ENCODE measurements around the gene MEA1. TPM values are rescaled to one million over a fixed set of nuclear protein-coding genes. Genes with fewer than 3 reads are reported as not detected.
A peak's percentile ranks its signal among the peaks of the same experiment; 100 is the strongest.

The MEA1 gene
- polyA plus RNA-seq, 1 donor, result 73.8 TPM

DNA sequence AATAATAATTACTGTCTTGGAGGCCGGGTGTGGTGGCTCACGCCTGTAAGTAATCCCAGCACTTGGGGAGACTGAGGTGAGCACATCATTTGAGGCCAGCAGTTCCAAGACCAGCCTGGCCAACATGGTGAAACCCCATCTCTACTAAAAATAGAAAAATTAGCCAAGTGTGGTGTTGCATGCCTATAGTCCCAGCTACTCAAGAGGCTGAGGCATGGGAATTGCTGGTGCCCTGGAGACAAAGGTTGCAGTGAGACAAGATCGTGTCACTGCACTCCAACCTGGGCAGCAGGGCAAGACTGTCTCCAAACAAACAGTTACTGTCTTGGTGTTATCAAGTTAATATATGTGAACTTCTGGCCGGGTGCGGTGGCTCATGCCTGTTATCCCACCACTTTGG, 12.6 kb upstream of the MEA1 start:
- Histone ChIP-seq H3K4me1 (ENCODE audit: control insufficient read depth, insufficient read depth, low read length) (peaks cover 3% of the 10 kb centered on the region), H3K9me3 (ENCODE audit: control insufficient read depth, low read depth, low read length) (no peaks in the 10 kb centered on the region), H3K27ac (ENCODE audit: low read length) (no peak overlapping the region), H3K27me3 (ENCODE audit: control insufficient read depth, insufficient read depth, low read length) (no peaks in the 10 kb centered on the region), H3K4me3 (ENCODE audit: low read length) (no peak overlapping the region), H3K36me3 (ENCODE audit: control insufficient read depth, insufficient read depth, low read length) (peaks cover 56% of the 10 kb centered on the region)
- DNase-seq, result no peak
- whole genome bisulfite sequencing (ENCODE audit: insufficient coverage, low lambda C conversion rate), result no CpG with 5 or more reads among the region's 5 CpGs

DNA sequence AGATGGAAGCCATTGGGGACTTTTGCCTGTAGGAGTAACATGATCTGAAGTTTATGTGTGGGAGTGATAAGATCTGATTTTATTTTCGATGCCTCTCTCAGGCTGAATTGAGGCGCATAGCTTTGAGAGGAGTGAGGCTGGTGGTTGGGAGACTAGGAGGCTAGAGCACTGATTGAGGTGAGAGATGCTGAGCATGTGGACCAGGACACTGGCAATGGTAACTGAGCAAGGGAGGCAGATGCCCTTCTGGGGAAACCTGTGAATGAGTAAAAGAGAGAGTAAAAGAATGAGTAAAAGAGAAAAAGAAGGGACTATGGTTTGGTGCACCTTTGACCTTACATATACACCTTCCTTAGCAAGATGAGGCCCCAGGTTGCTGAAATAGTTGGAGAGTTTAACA, 10.7 kb upstream of the MEA1 start:
- Histone ChIP-seq H3K27ac (ENCODE audit: low read length) (no peak overlapping the region), H3K36me3 (ENCODE audit: control insufficient read depth, insufficient read depth, low read length) (peaks cover 57% of the 10 kb centered on the region)
- DNase-seq, result no peak

DNA sequence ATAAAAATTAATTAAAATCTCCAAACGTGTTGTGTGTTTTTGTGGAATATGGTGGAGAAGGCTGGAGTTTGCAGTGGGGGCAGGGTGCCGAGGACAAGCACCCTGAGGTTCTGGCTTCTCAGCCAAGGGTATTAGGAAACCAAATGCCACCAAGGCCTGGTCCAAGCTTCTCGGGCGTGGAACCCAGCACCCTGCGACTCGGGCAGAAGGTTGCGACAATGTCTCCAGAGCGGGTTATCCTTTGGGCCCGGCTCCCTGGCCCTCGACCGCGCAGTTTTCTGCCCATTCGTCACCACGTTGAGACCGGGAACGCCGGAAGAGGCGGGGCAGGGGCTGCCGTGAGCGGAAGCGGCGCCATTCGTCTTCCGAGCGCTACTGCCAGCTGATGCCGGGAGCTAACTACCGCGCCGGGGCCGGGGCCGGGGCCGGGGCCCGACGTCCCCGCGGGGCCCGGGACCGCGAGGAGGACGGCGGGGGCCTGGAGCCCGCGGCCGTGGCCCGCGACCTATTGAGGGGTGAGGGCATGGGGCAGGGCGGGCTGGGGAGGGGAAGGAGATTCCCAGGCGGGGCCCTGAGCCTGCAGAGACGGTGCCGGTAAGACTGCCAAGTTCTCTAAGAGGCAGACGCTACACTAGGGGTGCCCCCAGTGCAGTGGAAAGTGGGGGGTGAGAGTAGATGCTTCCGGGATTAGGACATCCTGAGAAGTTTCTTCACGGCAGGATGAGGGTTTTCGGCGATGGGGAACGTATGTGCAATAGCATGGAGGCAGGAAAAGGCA, 7.7 kb upstream of the MEA1 start, which contains the start of gene RRP36:
Gene RRP36 (plus strand): TSS at position 354 of the 778 bp plus-strand sequence. CDS start 32 bp downstream, at position 386.
- Histone ChIP-seq H3K27ac (ENCODE audit: low read length) (peak within 1 kb of the TSS; percentile 60), H3K27me3 (ENCODE audit: control insufficient read depth, insufficient read depth, low read length) (no peaks in the 10 kb centered on the region), H3K36me3 (ENCODE audit: control insufficient read depth, insufficient read depth, low read length) (peaks cover 54% of the 10 kb centered on the region), H3K9me3 (ENCODE audit: control insufficient read depth, low read depth, low read length) (no peaks in the 10 kb centered on the region), H3K4me1 (ENCODE audit: control insufficient read depth, insufficient read depth, low read length) (peaks cover 11% of the 10 kb centered on the region), H3K4me3 (ENCODE audit: low read length) (peak within 1 kb of the TSS; percentile 77)
- DNase-seq, result peak; percentile 44 to 83
- no CpG with 5 or more reads among the region's 56 CpGs for WGBS (ENCODE audit: insufficient coverage, low lambda C conversion rate)

More for the DNA sequence above, 10.7 kb upstream of the MEA1 start:
- Histone ChIP-seq H3K9me3 (ENCODE audit: control insufficient read depth, low read depth, low read length) (no peaks in the 10 kb centered on the region), H3K4me3 (ENCODE audit: low read length) (no peak overlapping the region), H3K27me3 (ENCODE audit: control insufficient read depth, insufficient read depth, low read length) (no peaks in the 10 kb centered on the region), H3K4me1 (ENCODE audit: control insufficient read depth, insufficient read depth, low read length) (peaks cover 6% of the 10 kb centered on the region)
- no CpG with 5 or more reads among the region's 2 CpGs for WGBS (ENCODE audit: insufficient coverage, low lambda C conversion rate)

DNA sequence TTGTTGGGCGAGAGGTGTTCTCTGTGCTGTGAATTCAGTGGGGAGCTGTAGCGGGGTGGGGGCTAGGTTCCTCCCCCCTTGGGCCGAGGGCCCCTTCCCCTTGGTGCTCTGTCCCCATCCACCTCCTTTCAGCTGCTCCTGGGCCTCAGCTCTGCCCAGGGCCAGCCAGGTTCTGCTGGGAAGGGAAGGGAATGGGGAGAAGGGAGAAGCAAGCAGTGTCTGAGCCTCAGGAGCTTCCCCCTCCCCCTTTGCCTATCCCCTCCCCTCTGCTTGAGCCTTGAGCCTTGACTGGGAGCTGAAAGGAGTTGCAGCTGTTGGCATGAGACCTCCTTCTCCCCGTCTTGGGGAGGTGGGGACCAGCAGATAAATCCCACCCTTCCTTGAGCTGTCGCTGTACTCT, 7.1 kb upstream of the MEA1 start:
- DNase-seq, result peak in 1 of 2 donors; percentile 22
- peak overlapping the region; percentile 77 for H3K4me3 ChIP-seq (ENCODE audit: low read length)
- no peaks in the 10 kb centered on the region for H3K9me3 ChIP-seq (ENCODE audit: control insufficient read depth, low read depth, low read length)
- no CpG with 5 or more reads among the region's 5 CpGs for WGBS (ENCODE audit: insufficient coverage, low lambda C conversion rate)
- H3K36me3 ChIP-seq (ENCODE audit: control insufficient read depth, insufficient read depth, low read length), result peaks cover 47% of the 10 kb centered on the region
- H3K27me3 ChIP-seq (ENCODE audit: control insufficient read depth, insufficient read depth, low read length), result no peaks in the 10 kb centered on the region
- peak overlapping the region; percentile 53 for H3K27ac ChIP-seq (ENCODE audit: low read length)
- H3K4me1 ChIP-seq (ENCODE audit: control insufficient read depth, insufficient read depth, low read length), result peaks cover 15% of the 10 kb centered on the region

DNA sequence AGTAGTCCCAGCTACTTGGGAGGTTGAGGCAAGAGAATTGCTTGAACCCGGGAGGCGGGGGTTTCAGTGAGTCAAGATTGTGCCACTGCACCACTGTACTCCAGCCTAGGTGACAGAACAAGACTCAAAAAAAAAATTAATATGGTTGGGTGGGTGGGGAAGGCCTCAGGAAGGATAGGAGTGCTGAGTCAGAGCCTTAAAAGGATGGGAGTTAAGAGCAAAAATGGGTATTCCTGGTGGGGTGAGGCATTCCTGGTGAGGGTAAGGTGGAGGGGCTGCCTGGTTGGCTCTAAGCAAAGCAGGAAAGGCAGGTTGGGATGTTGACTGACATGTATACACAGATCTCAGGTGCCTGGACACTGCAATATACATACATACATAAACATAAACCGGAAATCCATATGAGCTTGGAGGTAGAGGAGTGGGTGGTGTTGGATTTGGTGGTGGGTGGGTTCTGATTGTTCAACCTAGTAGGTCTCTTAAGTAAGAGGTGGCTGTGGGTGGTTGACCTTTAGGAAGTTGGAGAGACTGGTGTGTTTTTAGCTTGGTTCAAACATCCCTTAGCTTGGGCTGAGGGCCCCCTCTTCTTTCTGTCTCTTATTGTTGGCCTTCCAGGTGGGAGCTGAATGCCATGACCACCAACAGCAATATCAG, 6.4 kb upstream of the MEA1 start:
- Histone ChIP-seq H3K9me3 (ENCODE audit: control insufficient read depth, low read depth, low read length) (no peaks in the 10 kb centered on the region), H3K4me1 (ENCODE audit: control insufficient read depth, insufficient read depth, low read length) (peaks cover 18% of the 10 kb centered on the region), H3K27me3 (ENCODE audit: control insufficient read depth, insufficient read depth, low read length) (no peaks in the 10 kb centered on the region), H3K36me3 (ENCODE audit: control insufficient read depth, insufficient read depth, low read length) (peaks cover 42% of the 10 kb centered on the region), H3K27ac (ENCODE audit: low read length) (no peak overlapping the region), H3K4me3 (ENCODE audit: low read length) (no peak overlapping the region)
- WGBS (ENCODE audit: insufficient coverage, low lambda C conversion rate), result no CpG with 5 or more reads among the region's 3 CpGs
- DNase-seq, result no peak

DNA sequence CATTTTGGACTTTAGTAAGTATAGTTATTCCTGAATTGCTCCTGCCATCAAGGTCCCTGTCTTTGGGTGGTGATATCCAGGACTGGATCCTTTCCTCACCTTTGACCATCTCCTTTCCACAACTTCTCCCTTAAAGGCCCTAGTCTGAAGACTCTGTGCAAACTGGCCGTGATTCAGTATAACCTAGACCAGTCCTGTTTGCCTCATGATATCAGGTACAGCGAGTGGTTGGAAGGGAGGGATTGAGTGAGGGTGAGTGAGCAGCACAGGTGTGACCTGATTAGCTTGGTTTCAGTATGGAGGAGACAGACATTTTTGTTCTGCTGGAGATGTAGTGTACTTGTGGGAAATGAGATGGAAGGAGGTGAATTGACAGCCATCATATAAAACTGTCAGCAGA, 5.4 kb upstream of the MEA1 start:
- Histone ChIP-seq H3K27ac (ENCODE audit: low read length) (no peak overlapping the region), H3K4me1 (ENCODE audit: control insufficient read depth, insufficient read depth, low read length) (peaks cover 18% of the 10 kb centered on the region), H3K4me3 (ENCODE audit: low read length) (no peak overlapping the region), H3K9me3 (ENCODE audit: control insufficient read depth, low read depth, low read length) (no peaks in the 10 kb centered on the region), H3K36me3 (ENCODE audit: control insufficient read depth, insufficient read depth, low read length) (peaks cover 34% of the 10 kb centered on the region), H3K27me3 (ENCODE audit: control insufficient read depth, insufficient read depth, low read length) (no peaks in the 10 kb centered on the region)
- no peak for DNase-seq
- WGBS (ENCODE audit: insufficient coverage, low lambda C conversion rate), result no CpG with 5 or more reads among the region's 2 CpGs

DNA sequence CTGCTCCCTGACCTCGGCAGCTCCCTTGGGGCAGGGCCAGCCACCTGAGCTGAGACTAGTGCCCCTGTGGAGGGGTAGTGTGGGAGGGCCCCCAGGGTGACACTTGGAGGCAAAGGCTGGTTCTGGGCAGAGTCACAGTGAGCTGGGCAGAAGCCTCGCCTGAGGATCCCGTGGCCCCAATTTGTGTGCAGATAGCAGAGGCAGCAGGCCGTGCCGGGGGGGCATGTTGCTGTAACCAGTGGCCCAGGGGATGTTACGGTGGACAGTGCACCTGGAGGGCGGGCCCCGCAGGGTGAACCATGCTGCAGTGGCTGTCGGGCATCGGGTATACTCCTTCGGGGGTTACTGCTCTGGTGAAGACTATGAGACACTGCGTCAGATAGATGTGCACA, 3.2 kb upstream of the MEA1 start:
- WGBS (ENCODE audit: insufficient coverage, low lambda C conversion rate), result no CpG with 5 or more reads among the region's 12 CpGs
- no peaks in the 10 kb centered on the region for H3K9me3 ChIP-seq (ENCODE audit: control insufficient read depth, low read depth, low read length)
- no peak overlapping the region for H3K27ac ChIP-seq (ENCODE audit: low read length)
- H3K36me3 ChIP-seq (ENCODE audit: control insufficient read depth, insufficient read depth, low read length), result peaks cover 36% of the 10 kb centered on the region
- no peak overlapping the region for H3K4me3 ChIP-seq (ENCODE audit: low read length)
- H3K27me3 ChIP-seq (ENCODE audit: control insufficient read depth, insufficient read depth, low read length), result no peaks in the 10 kb centered on the region
- peak in 1 of 2 donors; percentile 24 for DNase-seq
- peaks cover 23% of the 10 kb centered on the region for H3K4me1 ChIP-seq (ENCODE audit: control insufficient read depth, insufficient read depth, low read length)

DNA sequence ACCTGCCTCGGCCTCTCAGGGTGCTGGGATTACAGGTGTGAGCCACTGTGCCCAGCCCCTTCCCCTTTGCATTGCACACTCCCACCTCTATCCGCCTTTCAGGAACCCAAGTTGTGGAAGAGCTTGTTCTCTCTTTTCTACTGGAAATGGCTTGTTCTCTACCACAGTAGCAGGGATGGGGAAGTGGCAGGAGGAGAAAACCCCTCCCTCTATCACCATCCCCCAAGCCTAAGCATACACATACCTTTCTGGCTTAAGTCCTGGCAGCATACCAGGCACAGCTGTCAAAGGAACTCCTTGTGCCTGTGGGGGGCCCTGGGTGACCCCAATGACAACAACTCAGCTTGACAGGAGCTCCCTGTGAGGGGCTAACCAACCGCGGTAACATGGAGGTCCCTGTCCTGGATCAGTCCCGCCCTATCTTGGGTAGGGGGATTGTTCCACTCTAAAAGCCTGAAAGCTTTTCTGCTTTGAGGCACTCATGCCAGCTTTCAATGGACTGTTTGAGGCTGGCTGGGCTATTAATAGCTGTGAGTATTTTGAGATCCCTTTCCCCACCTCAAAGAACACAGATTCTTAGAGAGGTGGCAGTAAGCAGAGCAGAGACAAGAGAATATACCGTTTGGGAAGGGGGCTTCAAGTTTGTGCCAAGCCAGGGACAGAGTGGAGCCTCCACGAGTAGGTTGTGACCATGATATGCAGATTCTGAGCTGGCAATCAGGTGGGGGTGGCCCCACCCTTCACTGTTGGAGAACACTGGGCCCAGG, 2.6 kb upstream of the MEA1 start:
- Histone ChIP-seq H3K27me3 (ENCODE audit: control insufficient read depth, insufficient read depth, low read length) (no peaks in the 10 kb centered on the region), H3K4me1 (ENCODE audit: control insufficient read depth, insufficient read depth, low read length) (peaks cover 23% of the 10 kb centered on the region), H3K9me3 (ENCODE audit: control insufficient read depth, low read depth, low read length) (no peaks in the 10 kb centered on the region), H3K36me3 (ENCODE audit: control insufficient read depth, insufficient read depth, low read length) (peaks cover 42% of the 10 kb centered on the region), H3K27ac (ENCODE audit: low read length) (no peak overlapping the region), H3K4me3 (ENCODE audit: low read length) (no peak overlapping the region)
- WGBS (ENCODE audit: insufficient coverage, low lambda C conversion rate), result no CpG with 5 or more reads among the region's 7 CpGs
- DNase-seq, result no peak

DNA sequence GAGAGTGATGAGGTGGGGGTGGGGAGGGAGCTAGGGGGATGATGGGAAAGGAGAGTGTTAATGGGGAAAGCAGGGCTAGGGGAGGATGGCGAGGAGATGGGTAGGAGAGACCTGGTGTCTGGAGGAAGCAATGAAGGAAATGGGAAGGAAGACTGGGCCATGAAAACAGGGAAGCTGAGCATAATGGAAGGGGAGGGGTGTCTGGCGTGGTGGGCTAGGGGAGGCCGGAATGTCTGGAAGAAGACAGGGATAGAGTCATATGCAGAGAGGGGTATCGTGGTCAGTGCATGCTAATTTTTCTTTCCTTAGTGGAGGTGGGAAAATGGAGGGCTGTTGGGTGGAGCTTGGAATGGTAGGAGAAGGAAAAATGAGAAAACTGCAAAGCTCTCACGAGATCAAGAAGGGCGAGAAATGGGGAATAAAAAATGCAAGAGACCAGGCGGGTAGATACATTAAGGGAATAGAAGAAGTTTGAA, 726 bp upstream of the MEA1 start:
- DNase-seq, result peak in 1 of 2 donors; percentile 28
- Histone ChIP-seq H3K4me3 (ENCODE audit: low read length) (peak overlapping the region; percentile 66), H3K9me3 (ENCODE audit: control insufficient read depth, low read depth, low read length) (no peaks in the 10 kb centered on the region), H3K27ac (ENCODE audit: low read length) (no peak overlapping the region), H3K27me3 (ENCODE audit: control insufficient read depth, insufficient read depth, low read length) (no peaks in the 10 kb centered on the region), H3K36me3 (ENCODE audit: control insufficient read depth, insufficient read depth, low read length) (peaks cover 52% of the 10 kb centered on the region), H3K4me1 (ENCODE audit: control insufficient read depth, insufficient read depth, low read length) (peaks cover 21% of the 10 kb centered on the region)
- 3% methylated on average over 5 of the region's 7 CpGs for WGBS (ENCODE audit: insufficient coverage, low lambda C conversion rate)

All from large intestine (tissue), 3 donors.